Esophagus (tissue), 2 donors: ENCODE measurements around the gene LRMDA. TPM values are rescaled to one million over a fixed set of nuclear protein-coding genes. Genes with fewer than 3 reads are reported as not detected.
"Not testable (repeated sequence)": the region's sequence is repeated elsewhere in the genome, so short reads cannot be mapped to it uniquely, and the experiment has no call there.

ENCODE experiments used
- H3K27ac ChIP-seq, 2 donors: one replicate each; pipeline ENCODE4 v1.5.1; 2013; ENCODE audit warnings: low read depth in 2 of 2, mild to moderate bottlenecking in 2 of 2, inconsistent platforms in 1 of 2, low read length in 1 of 2, moderate library complexity in 1 of 2
- H3K27me3 ChIP-seq, 2 donors: one replicate each; pipeline ENCODE4 v1.6.1; 2013; ENCODE audit warnings: low read length in 2 of 2, control low read depth in 1 of 2, mild to moderate bottlenecking in 1 of 2; ENCODE audit not compliant: insufficient read depth in 2 of 2, control insufficient read depth in 1 of 2
- H3K36me3 ChIP-seq, 2 donors: one replicate each; pipeline ENCODE4 v1.6.1; 2013; ENCODE audit warnings: low read length in 1 of 2; ENCODE audit not compliant: control insufficient read depth in 2 of 2, insufficient read depth in 2 of 2
- H3K4me1 ChIP-seq, 2 donors: one replicate each; pipeline ENCODE4 v1.6.1; 2013; ENCODE audit warnings: low read length in 1 of 2; ENCODE audit not compliant: control insufficient read depth in 2 of 2, insufficient read depth in 2 of 2
- H3K4me3 ChIP-seq, 2 donors: one replicate each; pipeline ENCODE4 v1.5.1; 2013; ENCODE audit warnings: low read length in 2 of 2, mild to moderate bottlenecking in 2 of 2, low read depth in 1 of 2, moderate library complexity in 1 of 2
- H3K9me3 ChIP-seq, 2 donors: one replicate each; pipeline ENCODE4 v1.6.1; 2013; ENCODE audit warnings: mild to moderate bottlenecking in 2 of 2, low read depth in 1 of 2, low read length in 1 of 2, moderate library complexity in 1 of 2; ENCODE audit not compliant: control insufficient read depth in 2 of 2, insufficient read depth in 1 of 2
- WGBS, 2 donors: extraction: QIAGEN DNeasy Blood & Tissue Kit; methylation state at CpG; one replicate each; pipeline ENCODE4 v1.1.7; 2013; 5-methylcytosine and 5-hydroxymethylcytosine counted together
- polyA plus RNA-seq, 2 donors: library from polyadenylated mRNA; stranded (reverse); fragments of 200-250 nt; gene quantifications; one replicate each; pipeline ENCODE4 v1.2.3, GENCODE V29; 2013
- donor health status: healthy with polysubstance abuse.
- donor health status: Bipolar disorder and iron deficiency.

LRMDA gene
- polyA plus RNA-seq, 2 donors: 1.8 to 4.0 TPM

- WGBS, 2 donors: 76 to 77% methylated on average over 4 of the region's 4 CpGs
- H3K4me1 ChIP-seq: no peaks in the 10 kb centered on the region
- no peak overlapping the region for H3K4me3 ChIP-seq
- H3K27me3 ChIP-seq: no peaks in the 10 kb centered on the region
- peak overlapping the region in 1 of 2 donors; percentile 22 for H3K27ac ChIP-seq
- H3K9me3 ChIP-seq: no peaks in the 10 kb centered on the region
- H3K36me3 ChIP-seq: no peaks in the 10 kb centered on the region
Measured at GRCh38 chr10:75617485-75618155, 186.2 kb downstream of the LRMDA start.

- no peaks in the 10 kb centered on the region for H3K9me3 ChIP-seq
- H3K36me3 ChIP-seq: no peaks in the 10 kb centered on the region
- no peaks in the 10 kb centered on the region for H3K4me1 ChIP-seq
- no peaks in the 10 kb centered on the region for H3K27me3 ChIP-seq
- no peak overlapping the region for H3K27ac ChIP-seq
- 94 to 95% methylated on average over 3 of the region's 3 CpGs for WGBS, 2 donors
- H3K4me3 ChIP-seq: no peak overlapping the region
Measured at GRCh38 chr10:75619635-75620034, 188.2 kb downstream of the LRMDA start.

GRCh38 chr10:75620356-75620755, 188.9 kb downstream of the LRMDA start:
- Histone ChIP-seq H3K9me3 (no peaks in the 10 kb centered on the region), H3K4me3 (no peak overlapping the region), H3K27me3 (no peaks in the 10 kb centered on the region), H3K27ac (no peak overlapping the region), H3K4me1 (no peaks in the 10 kb centered on the region), H3K36me3 (no peaks in the 10 kb centered on the region)

GRCh38 chr10:75621003-75621402, 189.6 kb downstream of the LRMDA start:
- H3K4me1 ChIP-seq, H3K27me3 ChIP-seq, H3K9me3 ChIP-seq, H3K4me3 ChIP-seq, H3K27ac ChIP-seq, H3K36me3 ChIP-seq: not testable (repeated sequence)
- 91 to 97% methylated on average over 4 of the region's 4 CpGs for WGBS, 2 donors

GRCh38 chr10:75622503-75622902, 191.1 kb downstream of the LRMDA start:
- Histone ChIP-seq H3K27me3 (no peaks in the 10 kb centered on the region), H3K4me3 (no peak overlapping the region), H3K27ac (no peak overlapping the region), H3K9me3 (no peaks in the 10 kb centered on the region), H3K4me1 (no peaks in the 10 kb centered on the region), H3K36me3 (no peaks in the 10 kb centered on the region)
- 78 to 84% methylated on average over 1 of the region's 1 CpG for WGBS, 2 donors

- no peak overlapping the region for H3K4me3 ChIP-seq
- no peaks in the 10 kb centered on the region for H3K36me3 ChIP-seq
- 66 to 71% methylated on average over 10 of the region's 10 CpGs for WGBS, 2 donors
- no peaks in the 10 kb centered on the region for H3K27me3 ChIP-seq
- no peaks in the 10 kb centered on the region for H3K4me1 ChIP-seq
- no peak overlapping the region for H3K27ac ChIP-seq
- H3K9me3 ChIP-seq: no peaks in the 10 kb centered on the region
Measured at GRCh38 chr10:75623310-75624093, 192.1 kb downstream of the LRMDA start.

GRCh38 chr10:75624638-75625037, 193.2 kb downstream of the LRMDA start:
- no peak overlapping the region for H3K4me3 ChIP-seq
- H3K9me3 ChIP-seq: no peaks in the 10 kb centered on the region
- WGBS, 2 donors: 78 to 80% methylated on average over 1 of the region's 1 CpG
- no peaks in the 10 kb centered on the region for H3K27me3 ChIP-seq
- H3K4me1 ChIP-seq: no peaks in the 10 kb centered on the region
- no peak overlapping the region for H3K27ac ChIP-seq
- H3K36me3 ChIP-seq: no peaks in the 10 kb centered on the region

- WGBS, 2 donors: 47 to 62% methylated on average over 2 of the region's 2 CpGs
- Histone ChIP-seq H3K4me1 (no peaks in the 10 kb centered on the region), H3K27ac (no peak overlapping the region), H3K36me3 (no peaks in the 10 kb centered on the region), H3K9me3 (no peaks in the 10 kb centered on the region), H3K27me3 (no peaks in the 10 kb centered on the region), H3K4me3 (no peak overlapping the region)
Measured at GRCh38 chr10:75630746-75631145, 199.3 kb downstream of the LRMDA start.

- 70 to 74% methylated on average over 8 of the region's 8 CpGs for WGBS, 2 donors
- H3K4me3 ChIP-seq: no peak overlapping the region
- H3K36me3 ChIP-seq: no peaks in the 10 kb centered on the region
- peak overlapping the region; percentile 65 to 66 for H3K27ac ChIP-seq
- no peaks in the 10 kb centered on the region for H3K4me1 ChIP-seq
- no peaks in the 10 kb centered on the region for H3K9me3 ChIP-seq
- no peaks in the 10 kb centered on the region for H3K27me3 ChIP-seq
Measured at GRCh38 chr10:75632805-75633462, 201.5 kb downstream of the LRMDA start.
